IMR-90 (cell line): Measurements from ENCODE around the gene PRKAG2. TPM values are rescaled to one million over a fixed set of nuclear protein-coding genes. Genes with fewer than 3 reads are reported as not detected.

Source experiments
- ATAC-seq: fragments of 200-7000 bp; cut with Tn5 transposase; 2 replicates; pipeline ENCODE4 v1.9.1; 2020; ENCODE audit warnings: low read depth, mild to moderate bottlenecking, moderate library complexity
- BruUV-seq: library from RNA; stranded (reverse); fragments of 400-500 nt; replicated peaks from 2 replicates; lab custom pipeline; 2021; lab: Mats Ljungman, UMichigan
- CTCF ChIA-PET: fragments of 300-600 bp; formaldehyde crosslinking; extraction: SDS; loops from one replicate; lab custom pipeline; 2021; ENCODE audit warnings: antibody characterized with exemption; lab: Yijun Ruan, JAX
- POLR2A ChIA-PET: fragments of 300-600 bp; sonication (Branson Sonifier 250); formaldehyde crosslinking; loops from one replicate; lab custom pipeline; 2022; ENCODE audit warnings: antibody characterized with exemption; ENCODE audit not compliant: unreplicated experiment; lab: Charles Lee
- DNase-seq: peaks from one replicate; pipeline ENCODE4 v3.0.0; 2013
- H2AFZ ChIP-seq: replicated peaks from 2 replicates; pipeline ENCODE3; 2013; ENCODE audit warnings: low read length, mild to moderate bottlenecking; ENCODE audit not compliant: poor library complexity
- H2AK5ac ChIP-seq: 2 replicates; pipeline ENCODE4 v1.6.1; 2013; ENCODE audit warnings: low read depth, low read length, inconsistent platforms
- H2AK9ac ChIP-seq: replicated peaks from 2 replicates; pipeline ENCODE3; 2013; ENCODE audit warnings: mild to moderate bottlenecking, low read depth, low read length, moderate library complexity; ENCODE audit not compliant: poor library complexity
- H2BK120ac ChIP-seq: 2 replicates; pipeline ENCODE4 v1.6.1; 2013; ENCODE audit warnings: low read depth, low read length, inconsistent platforms
- H2BK15ac ChIP-seq: 3 replicates; pipeline ENCODE4 v1.6.1; 2013; ENCODE audit warnings: low read depth, low read length, inconsistent platforms
- H2BK20ac ChIP-seq: 2 replicates; pipeline ENCODE4 v1.6.1; 2013; ENCODE audit warnings: low read depth, mild to moderate bottlenecking, inconsistent platforms, low read length, moderate library complexity
- H2BK5ac ChIP-seq: 2 replicates; pipeline ENCODE4 v1.6.1; 2013; ENCODE audit warnings: mild to moderate bottlenecking, low read depth, low read length, inconsistent platforms; ENCODE audit not compliant: poor library complexity, severe bottlenecking
- H3K14ac ChIP-seq: replicated peaks from 2 replicates; pipeline ENCODE4 v1.6.1; 2013; ENCODE audit warnings: low read depth, low read length, inconsistent platforms
- H3K18ac ChIP-seq: 2 replicates; pipeline ENCODE4 v1.6.1; 2013; ENCODE audit warnings: low read depth, low read length, control low read depth
- H3K23ac ChIP-seq: 2 replicates; pipeline ENCODE4 v1.6.1; 2013; ENCODE audit warnings: low read depth, low read length, inconsistent platforms
- H3K27ac ChIP-seq: 2 replicates; pipeline ENCODE4 v1.5.1; 2013; ENCODE audit warnings: mild to moderate bottlenecking, control low read depth, low read length; ENCODE audit not compliant: insufficient read depth
- H3K27me3 ChIP-seq: 2 replicates; pipeline ENCODE4 v1.6.1; 2013; ENCODE audit warnings: low read length; ENCODE audit not compliant: control insufficient read depth, insufficient read depth
- H3K36me3 ChIP-seq: 2 replicates; pipeline ENCODE4 v1.6.1; 2013; ENCODE audit warnings: low read length, mixed read lengths; ENCODE audit not compliant: control insufficient read depth, insufficient read depth
- H3K4ac ChIP-seq: 2 replicates; pipeline ENCODE4 v1.6.1; 2013; ENCODE audit warnings: low read depth, low read length, inconsistent platforms
- H3K4me1 ChIP-seq: 2 replicates; pipeline ENCODE4 v1.6.1; 2013; ENCODE audit warnings: low read length, mixed read lengths; ENCODE audit not compliant: control insufficient read depth, insufficient read depth
- H3K4me2 ChIP-seq: 2 replicates; pipeline ENCODE4 v1.6.1; 2013; ENCODE audit warnings: low read depth, mild to moderate bottlenecking, control low read depth, low read length, moderate library complexity
- H3K4me3 ChIP-seq: 2 replicates; pipeline ENCODE4 v1.5.1; 2013; ENCODE audit warnings: low read depth, mild to moderate bottlenecking, control low read depth, low read length, moderate library complexity; ENCODE audit not compliant: insufficient read depth
- H3K56ac ChIP-seq: 2 replicates; pipeline ENCODE4 v1.6.1; 2013; ENCODE audit warnings: low read length, inconsistent platforms; ENCODE audit not compliant: insufficient read depth; ENCODE audit errors: extremely low read depth
- H3K79me1 ChIP-seq, 2 experiments: 2 replicates each; pipeline ENCODE4 v1.6.1; 2013; ENCODE audit warnings: low read length in 2 of 2, inconsistent platforms in 1 of 2, low read depth in 1 of 2
- H3K9ac ChIP-seq: 2 replicates; pipeline ENCODE4 v1.6.1; 2013; ENCODE audit warnings: low read depth, low read length, control low read depth
- H3K9me1 ChIP-seq: 2 replicates; pipeline ENCODE4 v1.6.1; 2013; ENCODE audit warnings: low read length, inconsistent platforms; ENCODE audit not compliant: insufficient read depth
- H3K9me3 ChIP-seq: 2 replicates; pipeline ENCODE4 v1.6.1; 2013; ENCODE audit warnings: low read length; ENCODE audit not compliant: control insufficient read depth, insufficient read depth
- H4K20me1 ChIP-seq: 2 replicates; pipeline ENCODE4 v1.6.1; 2013; ENCODE audit warnings: low read length, inconsistent platforms; ENCODE audit not compliant: insufficient read depth
- H4K5ac ChIP-seq: 2 replicates; pipeline ENCODE4 v1.6.1; 2013; ENCODE audit warnings: mild to moderate bottlenecking, low read depth, low read length, control low read depth
- H4K8ac ChIP-seq, 2 experiments: 2 replicates each; pipeline ENCODE4 v1.6.1; 2013; ENCODE audit warnings: low read depth in 2 of 2, low read length in 2 of 2, control low read depth in 1 of 2, inconsistent platforms in 1 of 2
- H4K91ac ChIP-seq: 2 replicates; pipeline ENCODE4 v1.6.1; 2013; ENCODE audit warnings: low read depth, low read length, inconsistent platforms; ENCODE audit not compliant: insufficient read depth
- BHLHE40 ChIP-seq: fragments of 150-350 bp; IDR thresholded peaks from 2 replicates; pipeline ENCODE4 v1.6.1; 2016; ENCODE audit warnings: mild to moderate bottlenecking, low read depth, low read length
- CEBPB ChIP-seq: IDR thresholded peaks from 2 replicates; pipeline ENCODE4 v1.6.1; 2012; ENCODE audit warnings: low read depth, low read length, improper control_type of control experiment
- FOS ChIP-seq: fragments of 150-350 bp; IDR thresholded peaks from 2 replicates; pipeline ENCODE4 v1.6.1; 2016; ENCODE audit warnings: low read depth, low read length
- MAFK ChIP-seq: IDR thresholded peaks from 2 replicates; pipeline ENCODE4 v1.6.1; 2012; ENCODE audit warnings: low read depth, low read length, improper control_type of control experiment
- MAZ ChIP-seq: IDR thresholded peaks from 2 replicates; pipeline ENCODE4 v1.6.1; 2012; ENCODE audit warnings: low read depth, mild to moderate bottlenecking, low read length, improper control_type of control experiment, moderate library complexity, borderline replicate concordance
- MXI1 ChIP-seq: IDR thresholded peaks from 2 replicates; pipeline ENCODE4 v1.6.1; 2012; ENCODE audit warnings: low read depth, mild to moderate bottlenecking, low read length, moderate library complexity, borderline replicate concordance
- NFE2L2 ChIP-seq: fragments of 150-350 bp; IDR thresholded peaks from 2 replicates; pipeline ENCODE4 v1.6.1; 2016; ENCODE audit warnings: low read depth, mild to moderate bottlenecking, low read length
- POLR2A ChIP-seq: IDR thresholded peaks from 2 replicates; pipeline ENCODE4 v1.6.1; 2012; ENCODE audit warnings: mild to moderate bottlenecking, low read depth, low read length
- RAD21 ChIP-seq: IDR thresholded peaks from 2 replicates; pipeline ENCODE4 v1.6.1; 2012; ENCODE audit warnings: low read length, improper control_type of control experiment
- RCOR1 ChIP-seq: IDR thresholded peaks from 2 replicates; pipeline ENCODE4 v1.6.1; 2012; ENCODE audit warnings: mild to moderate bottlenecking, low read length, improper control_type of control experiment; ENCODE audit not compliant: insufficient replicate concordance
- RFX5 ChIP-seq: IDR thresholded peaks from 2 replicates; pipeline ENCODE4 v1.8.0; 2012; ENCODE audit warnings: low read depth, mild to moderate bottlenecking, low read length, moderate library complexity
- SMC3 ChIP-seq: fragments of 150-350 bp; IDR thresholded peaks from 2 replicates; pipeline ENCODE4 v1.6.1; 2016; ENCODE audit warnings: low read depth, mild to moderate bottlenecking, antibody characterized with exemption, low read length, moderate library complexity
- WGBS, 2 experiments: methylation state at CpG; one replicate each; pipeline versions ENCODE4 v1.1.5 to v1.1.7; 2013; ENCODE audit warnings: missing lambda C conversion rate in 2 of 2; ENCODE audit not compliant: insufficient read length in 1 of 2; ENCODE audit errors: extremely low coverage in 2 of 2; 5-methylcytosine and 5-hydroxymethylcytosine counted together
- dilution Hi-C: fragments of 300-500 bp; cut with HindIII; formaldehyde crosslinking; loops from one replicate; pipeline ENCODE4 v1.14.3; 2018; ENCODE audit warnings: low sequenced_read_pairs; ENCODE audit not compliant: unreplicated experiment
- in situ Hi-C: fragments of 300-500 bp; cut with MboI; formaldehyde crosslinking; loops from 3 replicates; pipeline ENCODE4 v1.14.3; 2019; ENCODE audit warnings: low sequenced_read_pairs, inconsistent platforms, mixed read lengths
- intact Hi-C: fragments of 100-400 bp; cut with micrococcal nuclease; formaldehyde crosslinking; loops from 2 replicates; pipeline ENCODE4 v1.10.0; 2022
- polyA plus RNA-seq, 3 experiments: library from polyadenylated mRNA; depleted of rRNA; stranded (reverse); fragments of >200 nt; gene quantifications; 2 replicates each; pipeline ENCODE4 v1.2.3, GENCODE V29; 2012; ENCODE audit warnings: low replicate concordance in 1 of 3
- total RNA-seq: library from RNA; depleted of rRNA; stranded (reverse); fragments of >200 nt; gene quantifications from 2 replicates; pipeline ENCODE4 v1.2.3, GENCODE V29; 2012
- TF ChIP-seq, protein P1 (sequence below): conservative IDR thresholded peaks from 2 replicates; pipeline ENCODE4 v1.5.1; 2012; ENCODE audit warnings: mild to moderate bottlenecking, low read depth, low read length, improper control_type of control experiment
- TF ChIP-seq, protein P2 (sequence below): fragments of 150-350 bp; IDR thresholded peaks from 2 replicates; pipeline ENCODE4 v1.6.1; 2017; ENCODE audit warnings: mild to moderate bottlenecking, antibody characterized with exemption, low read length, low read depth

The PRKAG2 gene
- total and polyA plus RNA-seq, 2 of the 4 experiments (the other 2 are of a cell fraction) = 15.4 to 21.6 TPM

DNA sequence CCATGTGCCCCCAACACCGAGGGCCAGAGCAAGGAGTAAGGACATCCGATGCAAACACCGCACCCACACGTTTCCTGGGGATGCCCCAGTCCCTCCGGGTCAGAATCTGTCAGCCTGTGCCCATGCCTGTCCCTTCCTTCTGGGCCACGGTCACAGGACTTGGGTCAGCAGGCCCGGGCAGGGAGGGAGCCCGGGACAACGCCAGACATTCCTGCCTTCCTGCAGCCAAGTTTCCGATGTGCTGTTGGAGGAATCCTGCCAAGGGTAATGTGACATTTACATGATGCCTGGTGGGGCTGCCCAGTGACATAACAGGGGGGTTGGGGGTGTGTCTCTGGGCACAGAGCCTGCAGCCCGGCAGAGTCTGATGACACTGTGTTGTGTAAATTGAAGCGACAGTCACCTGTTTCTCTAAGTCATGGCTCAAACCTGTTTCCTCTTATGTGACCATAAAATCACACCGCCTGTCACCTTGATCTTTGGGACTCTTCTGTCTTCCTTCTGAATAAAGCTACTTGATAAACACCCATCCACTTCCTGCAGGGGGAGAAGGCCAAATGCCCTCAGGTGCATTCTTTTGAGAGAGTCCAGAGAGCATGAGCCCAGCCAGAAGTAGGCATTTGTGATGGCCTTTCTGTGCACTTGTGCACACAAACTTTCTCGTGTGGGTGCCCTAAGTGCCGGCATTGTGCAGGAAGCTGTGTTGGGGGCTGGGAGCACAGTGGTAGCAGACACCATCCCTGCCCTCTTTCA is 181.9 kb downstream of the PRKAG2 start:
- dilution Hi-C loops (no loop called here), intact Hi-C loops (no loop called here), in situ Hi-C loops (no loop called here)
- H3K36me3 ChIP-seq = no peaks in the 10 kb centered on the region
- TF ChIP-seq POLR2A (no peak), RCOR1 (no peak), BHLHE40 (no peak), RAD21 (no peak), NFE2L2 (no peak), RFX5 (no peak), SMC3 (no peak), FOS (no peak), CEBPB (no peak), MXI1 (no peak), MAZ (no peak), MAFK (no peak)
- TF ChIP-seq, protein P1, sequence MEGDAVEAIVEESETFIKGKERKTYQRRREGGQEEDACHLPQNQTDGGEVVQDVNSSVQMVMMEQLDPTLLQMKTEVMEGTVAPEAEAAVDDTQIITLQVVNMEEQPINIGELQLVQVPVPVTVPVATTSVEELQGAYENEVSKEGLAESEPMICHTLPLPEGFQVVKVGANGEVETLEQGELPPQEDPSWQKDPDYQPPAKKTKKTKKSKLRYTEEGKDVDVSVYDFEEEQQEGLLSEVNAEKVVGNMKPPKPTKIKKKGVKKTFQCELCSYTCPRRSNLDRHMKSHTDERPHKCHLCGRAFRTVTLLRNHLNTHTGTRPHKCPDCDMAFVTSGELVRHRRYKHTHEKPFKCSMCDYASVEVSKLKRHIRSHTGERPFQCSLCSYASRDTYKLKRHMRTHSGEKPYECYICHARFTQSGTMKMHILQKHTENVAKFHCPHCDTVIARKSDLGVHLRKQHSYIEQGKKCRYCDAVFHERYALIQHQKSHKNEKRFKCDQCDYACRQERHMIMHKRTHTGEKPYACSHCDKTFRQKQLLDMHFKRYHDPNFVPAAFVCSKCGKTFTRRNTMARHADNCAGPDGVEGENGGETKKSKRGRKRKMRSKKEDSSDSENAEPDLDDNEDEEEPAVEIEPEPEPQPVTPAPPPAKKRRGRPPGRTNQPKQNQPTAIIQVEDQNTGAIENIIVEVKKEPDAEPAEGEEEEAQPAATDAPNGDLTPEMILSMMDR = no peak
- TF ChIP-seq, protein P2, sequence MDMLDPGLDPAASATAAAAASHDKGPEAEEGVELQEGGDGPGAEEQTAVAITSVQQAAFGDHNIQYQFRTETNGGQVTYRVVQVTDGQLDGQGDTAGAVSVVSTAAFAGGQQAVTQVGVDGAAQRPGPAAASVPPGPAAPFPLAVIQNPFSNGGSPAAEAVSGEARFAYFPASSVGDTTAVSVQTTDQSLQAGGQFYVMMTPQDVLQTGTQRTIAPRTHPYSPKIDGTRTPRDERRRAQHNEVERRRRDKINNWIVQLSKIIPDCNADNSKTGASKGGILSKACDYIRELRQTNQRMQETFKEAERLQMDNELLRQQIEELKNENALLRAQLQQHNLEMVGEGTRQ = no peak
- peak overlapping the region; percentile 15; the same call in 1 of the 2 replicates for H3K4ac ChIP-seq
- ATAC-seq (no peak), DNase-seq (no peak)
- no peak overlapping the region for H3K56ac ChIP-seq
- no peak overlapping the region for H4K8ac ChIP-seq
- H2AFZ ChIP-seq = peak overlapping the region; percentile 33
- no peak overlapping the region; the same call in 1 of the 2 replicates for H3K23ac ChIP-seq
- no peaks in the 10 kb centered on the region for H3K27me3 ChIP-seq
- H2BK5ac ChIP-seq = no peak overlapping the region
- H3K9me3 ChIP-seq = no peaks in the 10 kb centered on the region
- H3K4me1 ChIP-seq = peaks cover 16% of the 10 kb centered on the region
- peak overlapping the region; percentile 79 for H2AK9ac ChIP-seq
- H2BK15ac ChIP-seq = no peak overlapping the region
- no TSS peak for BruUV-seq
- CTCF ChIA-PET = no interaction called here
- no peak overlapping the region for H4K5ac ChIP-seq
- H3K4me3 ChIP-seq = no peak overlapping the region
- H3K27ac ChIP-seq = no peak overlapping the region
- H3K4me2 ChIP-seq = no peak overlapping the region
- H3K9ac ChIP-seq = no peak overlapping the region
- H2AK5ac ChIP-seq = peak overlapping the region; percentile 53
- no peak overlapping the region; the same call in 1 of the 2 replicates for H4K91ac ChIP-seq
- 67% methylated on average over 8 of the region's 15 CpGs; no CpG with 5 or more reads in 1 of the 2 experiments for WGBS, 2 experiments
- H3K18ac ChIP-seq = no peak overlapping the region
- peaks cover 0 to 5% of the 10 kb centered on the region in 2 experiments; a peak in 2 of 4 replicates for H3K79me1 ChIP-seq
- H2BK20ac ChIP-seq = no peak overlapping the region
- peaks cover 12% of the 10 kb centered on the region for H3K9me1 ChIP-seq
- no peak overlapping the region for H3K14ac ChIP-seq
- peaks cover 5% of the 10 kb centered on the region; the same call in 1 of the 2 replicates for H4K20me1 ChIP-seq
- POLR2A ChIA-PET = no interaction called here
- no peak overlapping the region for H2BK120ac ChIP-seq
